Liver (tissue), 9 donors: ENCODE measurements around the gene RBCK1. TPM values are rescaled to one million over a fixed set of nuclear protein-coding genes. Genes with fewer than 3 reads are reported as not detected.

ENCODE experiments used
- DNase-seq: peaks from one replicate; pipeline ENCODE4 v3.0.0-alpha.2; 2017; ENCODE audit warnings: low spot score
- H3K27ac ChIP-seq, 2 donors: one replicate each; pipeline ENCODE4 v1.7.0; 2013; ENCODE audit warnings: inconsistent platforms in 2 of 2, low read length in 2 of 2, control low read depth in 1 of 2, low read depth in 1 of 2, mild to moderate bottlenecking in 1 of 2
- H3K27me3 ChIP-seq, 4 donors: one replicate each; pipeline versions ENCODE4 v1.6.1 to v1.7.0; 2013; ENCODE audit warnings: low read length in 3 of 4, inconsistent platforms in 1 of 4, mild to moderate bottlenecking in 1 of 4, moderate library complexity in 1 of 4; ENCODE audit not compliant: control insufficient read depth in 4 of 4, insufficient read depth in 4 of 4
- H3K36me3 ChIP-seq, 4 donors: one replicate each; pipeline versions ENCODE4 v1.6.1 to v1.7.0; 2013; ENCODE audit warnings: low read length in 3 of 4, mild to moderate bottlenecking in 3 of 4, low read depth in 1 of 4, moderate library complexity in 1 of 4; ENCODE audit not compliant: control insufficient read depth in 4 of 4, insufficient read depth in 3 of 4
- H3K4me1 ChIP-seq, 4 donors: one replicate each; pipeline versions ENCODE4 v1.6.1 to v1.7.0; 2013; ENCODE audit warnings: low read length in 3 of 4, mild to moderate bottlenecking in 3 of 4, moderate library complexity in 1 of 4; ENCODE audit not compliant: control insufficient read depth in 4 of 4, insufficient read depth in 4 of 4
- H3K4me3 ChIP-seq, 3 donors: one replicate each; pipeline versions ENCODE4 v1.6.1 to v1.7.0; 2013; ENCODE audit warnings: low read length in 3 of 3, control low read depth in 1 of 3, low read depth in 1 of 3, mild to moderate bottlenecking in 1 of 3
- H3K9ac ChIP-seq, 2 donors: one replicate each; pipeline ENCODE4 v1.7.0; 2013; ENCODE audit warnings: low read length in 2 of 2, mild to moderate bottlenecking in 2 of 2, moderate library complexity in 2 of 2, control low read depth in 1 of 2, low read depth in 1 of 2
- H3K9me3 ChIP-seq, 4 donors: one replicate each; pipeline versions ENCODE4 v1.6.1 to v1.7.0; 2013; ENCODE audit warnings: low read length in 3 of 4; ENCODE audit not compliant: control insufficient read depth in 4 of 4
- CTCF ChIP-seq: fragments of 150-350 bp; IDR thresholded peaks from 2 replicates; pipeline ENCODE4 v1.5.1; 2017; ENCODE audit warnings: improper control_type of control experiment, low read depth, low read length; ENCODE audit not compliant: missing input control
- FOXA1 ChIP-seq: IDR thresholded peaks from 2 replicates; pipeline ENCODE4 v1.6.1; 2016; ENCODE audit warnings: antibody characterized with exemption
- FOXA2 ChIP-seq: IDR thresholded peaks from 2 replicates; pipeline ENCODE4 v1.6.1; 2016; ENCODE audit warnings: antibody characterized with exemption
- GABPA ChIP-seq, 2 donors: IDR thresholded peaks in 1 of 2; conservative IDR thresholded peaks in 1 of 2; 2 replicates each; pipeline ENCODE4 v1.6.1; 2016; ENCODE audit warnings: antibody characterized with exemption in 2 of 2, mild to moderate bottlenecking in 1 of 2, moderate library complexity in 1 of 2
- HNF4A ChIP-seq, 2 donors: conservative IDR thresholded peaks; 2 replicates each; pipeline ENCODE4 v1.6.1; 2016; ENCODE audit warnings: antibody characterized with exemption in 2 of 2, mild to moderate bottlenecking in 2 of 2
- HNF4G ChIP-seq: IDR thresholded peaks from 2 replicates; pipeline ENCODE4 v1.6.1; 2016; ENCODE audit warnings: antibody characterized with exemption
- JUND ChIP-seq, 2 donors: IDR thresholded peaks; 2 replicates each; pipeline ENCODE4 v1.6.1; 2016; ENCODE audit warnings: antibody characterized with exemption in 2 of 2
- NR2F2 ChIP-seq: IDR thresholded peaks from 2 replicates; pipeline ENCODE4 v1.6.1; 2016; ENCODE audit warnings: antibody characterized with exemption
- RAD21 ChIP-seq, 2 donors: IDR thresholded peaks; 2 replicates each; pipeline ENCODE4 v1.6.1; 2016; ENCODE audit warnings: antibody characterized with exemption in 2 of 2, mild to moderate bottlenecking in 2 of 2
- REST ChIP-seq: IDR thresholded peaks from 2 replicates; pipeline ENCODE4 v1.6.1; 2016; ENCODE audit warnings: antibody characterized with exemption, mild to moderate bottlenecking
- RXRA ChIP-seq, 2 donors: IDR thresholded peaks; 2 replicates each; pipeline ENCODE4 v1.6.1; 2017 to 2018; ENCODE audit warnings: antibody characterized with exemption in 2 of 2, mild to moderate bottlenecking in 1 of 2
- SP1 ChIP-seq: IDR thresholded peaks from 2 replicates; pipeline ENCODE4 v1.6.1; 2018; ENCODE audit warnings: antibody characterized with exemption, mild to moderate bottlenecking
- TAF1 ChIP-seq: conservative IDR thresholded peaks from 2 replicates; pipeline ENCODE4 v1.6.1; 2016; ENCODE audit warnings: antibody characterized with exemption, mild to moderate bottlenecking
- YY1 ChIP-seq: IDR thresholded peaks from 2 replicates; pipeline ENCODE4 v1.6.1; 2016; ENCODE audit warnings: antibody characterized with exemption, mild to moderate bottlenecking
- WGBS: extraction: QIAGEN DNeasy Blood & Tissue Kit; methylation state at CpG from one replicate; pipeline ENCODE4 v1.1.7; 2013; 5-methylcytosine and 5-hydroxymethylcytosine counted together
- polyA plus RNA-seq, 2 donors: library from polyadenylated mRNA; stranded (reverse) in 1 of 2; unstranded in 1 of 2; fragments of 200-250 nt in 1 of 2; fragments of >200 nt in 1 of 2; fragmentation: Nextera tagmentation in 1 of 2; extraction: Ambion mirVana in 1 of 2; gene quantifications; one replicate each; pipeline versions ENCODE4 v1.2.1 to v1.2.3, GENCODE V29; 2013 to 2015
- total RNA-seq, 2 donors: library from RNA; depleted of rRNA; stranded (reverse); fragments of >200 nt; gene quantifications; one replicate each; pipeline ENCODE4 v1.2.3, GENCODE V29; 2014
- TF ChIP-seq, protein P1 (sequence below): IDR thresholded peaks from 2 replicates; pipeline ENCODE4 v1.6.1; 2016; ENCODE audit warnings: antibody characterized with exemption
- TF ChIP-seq, protein P2 (sequence below): IDR thresholded peaks from 2 replicates; pipeline ENCODE4 v1.6.1; 2016; ENCODE audit warnings: antibody characterized with exemption
- TF ChIP-seq, protein P3 (sequence below): IDR thresholded peaks from 2 replicates; pipeline ENCODE4 v1.6.1; 2016; ENCODE audit warnings: antibody characterized with exemption
- donor health status: healthy.
- donor health status: healthy.
- donor health status: healthy.
- donor health status: healthy.
- donor health status: healthy.

RBCK1 gene
- total and polyA plus RNA-seq, 4 donors: 18.0 to 62.6 (median 54.8) TPM

DNA sequence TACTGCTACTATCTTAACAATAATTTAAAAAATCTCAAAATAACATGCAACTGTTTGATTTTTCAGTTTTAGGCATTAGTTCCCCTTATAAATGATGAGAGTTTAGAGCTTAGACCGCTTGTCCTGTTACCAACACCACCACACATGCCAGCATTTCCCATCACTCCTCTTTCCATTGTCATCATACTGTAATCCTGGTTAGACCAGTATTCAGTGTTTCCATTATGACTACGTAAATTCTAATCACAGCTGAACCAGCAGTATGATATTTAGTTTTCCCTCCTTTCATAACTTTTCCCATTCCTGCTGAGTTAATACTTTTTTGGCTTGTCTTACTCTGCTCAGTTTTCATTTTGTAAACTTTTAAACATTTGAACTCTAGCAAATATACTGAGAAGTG is 66.5 kb downstream of the RBCK1 start:
- Histone ChIP-seq H3K9ac (no peak overlapping the region), H3K27me3 (no peaks in the 10 kb centered on the region), H3K9me3 (peaks cover 0 to 6% (median 3%) of the 10 kb centered on the region in 4 donors), H3K4me3 (no peak overlapping the region), H3K4me1 (peaks cover 0 to 5% (median 2%) of the 10 kb centered on the region in 4 donors), H3K27ac (no peak overlapping the region), H3K36me3 (peaks cover 0 to 2% (median 0%) of the 10 kb centered on the region in 4 donors)
- WGBS: 94% methylated on average over 2 of the region's 2 CpGs
- no peak for DNase-seq
- TF ChIP-seq YY1 (no peak), HNF4G (no peak), FOXA2 (no peak), HNF4A (conservative IDR thresholded peaks at IDR 0.05) (no peak), REST (no peak), RXRA (IDR thresholded peaks at IDR 0.05) (no peak), NR2F2 (no peak), SP1 (no peak), TAF1 (no peak), GABPA (IDR thresholded peaks at IDR 0.05 in 1 of 2, conservative IDR thresholded peaks at IDR 0.05 in 1 of 2) (no peak), RAD21 (IDR thresholded peaks at IDR 0.05) (no peak), FOXA1 (no peak), CTCF (no peak), JUND (IDR thresholded peaks at IDR 0.05) (no peak)
- TF ChIP-seq, protein P1, sequence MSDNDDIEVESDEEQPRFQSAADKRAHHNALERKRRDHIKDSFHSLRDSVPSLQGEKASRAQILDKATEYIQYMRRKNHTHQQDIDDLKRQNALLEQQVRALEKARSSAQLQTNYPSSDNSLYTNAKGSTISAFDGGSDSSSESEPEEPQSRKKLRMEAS: no peak
- TF ChIP-seq, protein P2, sequence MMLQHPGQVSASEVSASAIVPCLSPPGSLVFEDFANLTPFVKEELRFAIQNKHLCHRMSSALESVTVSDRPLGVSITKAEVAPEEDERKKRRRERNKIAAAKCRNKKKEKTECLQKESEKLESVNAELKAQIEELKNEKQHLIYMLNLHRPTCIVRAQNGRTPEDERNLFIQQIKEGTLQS: no peak

DNA sequence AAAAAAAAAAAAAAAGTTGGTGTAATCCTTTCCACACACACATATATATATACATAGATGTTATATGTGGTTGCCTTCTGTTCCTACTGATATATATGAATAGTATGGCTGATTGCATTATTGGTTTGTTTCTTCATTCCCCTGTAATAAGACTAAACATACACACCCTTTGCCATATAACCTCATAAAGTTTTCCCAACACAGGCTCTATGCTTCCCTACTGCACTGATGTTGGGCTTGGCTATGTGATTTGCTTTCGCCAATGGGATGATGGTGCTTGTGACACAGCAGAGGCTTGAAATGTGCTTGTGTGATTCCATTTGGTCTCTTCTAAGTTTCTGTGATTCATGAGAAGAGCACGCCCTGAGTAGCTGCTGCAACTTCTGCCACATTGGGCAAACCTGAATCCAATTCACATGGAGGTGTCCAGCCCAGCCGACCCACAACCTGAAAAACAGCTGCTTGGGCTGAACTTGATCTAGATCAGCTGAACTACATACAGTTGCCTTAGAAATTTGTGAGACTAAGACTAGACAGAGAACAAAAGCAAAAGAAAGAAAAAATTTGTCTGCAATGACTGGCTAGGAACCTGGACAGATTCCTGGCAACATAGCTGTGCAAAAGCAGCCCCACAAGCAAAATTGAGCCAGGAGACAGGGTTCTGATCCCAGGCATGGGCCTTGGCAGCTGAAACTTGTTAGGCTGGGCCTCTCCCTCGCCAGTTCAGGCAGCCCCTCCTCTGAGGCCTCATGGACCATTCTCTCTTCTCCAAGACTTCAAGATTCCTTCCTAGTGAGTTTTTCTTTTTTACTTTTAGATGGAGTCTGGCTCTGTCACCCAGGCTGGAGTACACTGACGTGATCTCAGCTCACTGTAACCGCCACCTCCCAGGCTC is 67.6 kb downstream of the RBCK1 start:
- no peak for DNase-seq
- Histone ChIP-seq H3K36me3 (peaks cover 0 to 2% (median 0%) of the 10 kb centered on the region in 4 donors), H3K4me1 (no peaks in the 10 kb centered on the region), H3K9ac (no peak overlapping the region), H3K27me3 (no peaks in the 10 kb centered on the region), H3K4me3 (no peak overlapping the region), H3K27ac (no peak overlapping the region), H3K9me3 (peaks cover 0 to 6% (median 3%) of the 10 kb centered on the region in 4 donors)
- WGBS: 94% methylated on average over 6 of the region's 6 CpGs
- TF ChIP-seq GABPA (IDR thresholded peaks at IDR 0.05 in 1 of 2, conservative IDR thresholded peaks at IDR 0.05 in 1 of 2) (no peak), SP1 (no peak), REST (no peak)
- TF ChIP-seq, protein P1: no peak
- TF ChIP-seq, protein P3, sequence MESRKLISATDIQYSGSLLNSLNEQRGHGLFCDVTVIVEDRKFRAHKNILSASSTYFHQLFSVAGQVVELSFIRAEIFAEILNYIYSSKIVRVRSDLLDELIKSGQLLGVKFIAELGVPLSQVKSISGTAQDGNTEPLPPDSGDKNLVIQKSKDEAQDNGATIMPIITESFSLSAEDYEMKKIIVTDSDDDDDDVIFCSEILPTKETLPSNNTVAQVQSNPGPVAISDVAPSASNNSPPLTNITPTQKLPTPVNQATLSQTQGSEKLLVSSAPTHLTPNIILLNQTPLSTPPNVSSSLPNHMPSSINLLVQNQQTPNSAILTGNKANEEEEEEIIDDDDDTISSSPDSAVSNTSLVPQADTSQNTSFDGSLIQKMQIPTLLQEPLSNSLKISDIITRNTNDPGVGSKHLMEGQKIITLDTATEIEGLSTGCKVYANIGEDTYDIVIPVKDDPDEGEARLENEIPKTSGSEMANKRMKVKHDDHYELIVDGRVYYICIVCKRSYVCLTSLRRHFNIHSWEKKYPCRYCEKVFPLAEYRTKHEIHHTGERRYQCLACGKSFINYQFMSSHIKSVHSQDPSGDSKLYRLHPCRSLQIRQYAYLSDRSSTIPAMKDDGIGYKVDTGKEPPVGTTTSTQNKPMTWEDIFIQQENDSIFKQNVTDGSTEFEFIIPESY: no peak
